Measurements from ENCODE around the gene SLC6A18.

SLC6A18 gene

GRCh38 chr5:1259806-1260480, 34.8 kb downstream of the SLC6A18 start:
- peaks cover 0 to 48% (median 30%) of the 10 kb centered on the region in 5 experiments for H3K9me3 ChIP-seq (ENCODE audit: control extremely low read depth in 1 of 5, control insufficient read depth in 4 of 5, insufficient read depth in 2 of 5, low read depth in 1 of 5, low read length in 4 of 5)
- no peaks in the 10 kb centered on the region for H3K27me3 ChIP-seq (replicated peaks in 2 of 5; ENCODE audit: control insufficient read depth in 4 of 5, insufficient read depth in 5 of 5, low read length in 4 of 5)
- CTCF ChIA-PET = no interaction called here
- no peak for DNase-seq
- peaks cover 0 to 9% (median 0%) of the 10 kb centered on the region in 4 experiments for H3K36me3 ChIP-seq (ENCODE audit: control insufficient read depth in 4 of 4, insufficient read depth in 4 of 4, low read length in 3 of 4)
- POLR2A ChIA-PET = no interaction called here
- H3K27ac ChIP-seq (ENCODE audit: insufficient read depth in 1 of 2, low read depth in 1 of 2, low read length in 2 of 2, poor library complexity in 1 of 2, severe bottlenecking in 2 of 2) = no peak overlapping the region
- no peak overlapping the region for H3K4me3 ChIP-seq (ENCODE audit: control insufficient read depth in 1 of 7, extremely low read depth in 1 of 7, insufficient read depth in 4 of 7, low read depth in 2 of 7, low read length in 6 of 7)
- WGBS (ENCODE audit: insufficient coverage) = over 99% methylated on average over 22 of the region's 23 CpGs
- no peaks in the 10 kb centered on the region for H3K4me1 ChIP-seq (ENCODE audit: control extremely low read depth in 1 of 4, control insufficient read depth in 4 of 4, insufficient read depth in 4 of 4, low read length in 3 of 4)

- H3K36me3 ChIP-seq (ENCODE audit: control insufficient read depth in 4 of 4, insufficient read depth in 4 of 4, low read length in 3 of 4) = peaks cover 0 to 11% (median 0%) of the 10 kb centered on the region in 4 experiments
- no peaks in the 10 kb centered on the region for H3K27me3 ChIP-seq (replicated peaks in 2 of 5; ENCODE audit: control insufficient read depth in 4 of 5, insufficient read depth in 5 of 5, low read length in 4 of 5)
- no peak for DNase-seq
- 98% methylated on average over 9 of the region's 10 CpGs for WGBS (ENCODE audit: insufficient coverage)
- H3K9me3 ChIP-seq (ENCODE audit: control extremely low read depth in 1 of 5, control insufficient read depth in 4 of 5, insufficient read depth in 2 of 5, low read depth in 1 of 5, low read length in 4 of 5) = peaks cover 0 to 52% (median 34%) of the 10 kb centered on the region in 5 experiments
- no peaks in the 10 kb centered on the region for H3K4me1 ChIP-seq (ENCODE audit: control extremely low read depth in 1 of 4, control insufficient read depth in 4 of 4, insufficient read depth in 4 of 4, low read length in 3 of 4)
- CTCF ChIA-PET = no interaction called here
- no peak overlapping the region for H3K27ac ChIP-seq (ENCODE audit: insufficient read depth in 1 of 2, low read depth in 1 of 2, low read length in 2 of 2, poor library complexity in 1 of 2, severe bottlenecking in 2 of 2)
- H3K4me3 ChIP-seq (ENCODE audit: control insufficient read depth in 1 of 7, extremely low read depth in 1 of 7, insufficient read depth in 4 of 7, low read depth in 2 of 7, low read length in 6 of 7) = no peak overlapping the region
- POLR2A ChIA-PET = no interaction called here
These were observed 36.5 kb downstream of the SLC6A18 start for GRCh38 chr5:1261643-1262042.

- ChIA-PET POLR2A (no interaction called here), CTCF (no interaction called here)
- Histone ChIP-seq H3K36me3 (ENCODE audit: control insufficient read depth in 4 of 4, insufficient read depth in 4 of 4, low read length in 3 of 4) (peaks cover 0 to 11% (median 0%) of the 10 kb centered on the region in 4 experiments), H3K4me3 (ENCODE audit: control insufficient read depth in 1 of 7, extremely low read depth in 1 of 7, insufficient read depth in 4 of 7, low read depth in 2 of 7, low read length in 6 of 7) (no peak overlapping the region), H3K27me3 (replicated peaks in 2 of 5; ENCODE audit: control insufficient read depth in 4 of 5, insufficient read depth in 5 of 5, low read length in 4 of 5) (no peaks in the 10 kb centered on the region), H3K9me3 (ENCODE audit: control extremely low read depth in 1 of 5, control insufficient read depth in 4 of 5, insufficient read depth in 2 of 5, low read depth in 1 of 5, low read length in 4 of 5) (peaks cover 0 to 52% (median 34%) of the 10 kb centered on the region in 5 experiments), H3K27ac (ENCODE audit: insufficient read depth in 1 of 2, low read depth in 1 of 2, low read length in 2 of 2, poor library complexity in 1 of 2, severe bottlenecking in 2 of 2) (no peak overlapping the region), H3K4me1 (ENCODE audit: control extremely low read depth in 1 of 4, control insufficient read depth in 4 of 4, insufficient read depth in 4 of 4, low read length in 3 of 4) (no peaks in the 10 kb centered on the region)
- DNase-seq = peak; percentile 3 to 36 (median 21)
- WGBS (ENCODE audit: insufficient coverage) = 85% methylated on average over 1 of the region's 1 CpG
These were observed 37.2 kb downstream of the SLC6A18 start for GRCh38 chr5:1262381-1262780.

GRCh38 chr5:1264211-1264610, 39.0 kb downstream of the SLC6A18 start:
- Histone ChIP-seq H3K27ac (ENCODE audit: insufficient read depth in 1 of 2, low read depth in 1 of 2, low read length in 2 of 2, poor library complexity in 1 of 2, severe bottlenecking in 2 of 2) (no peak overlapping the region), H3K4me3 (ENCODE audit: control insufficient read depth in 1 of 7, extremely low read depth in 1 of 7, insufficient read depth in 4 of 7, low read depth in 2 of 7, low read length in 6 of 7) (no peak overlapping the region), H3K9me3 (ENCODE audit: control extremely low read depth in 1 of 5, control insufficient read depth in 4 of 5, insufficient read depth in 2 of 5, low read depth in 1 of 5, low read length in 4 of 5) (peaks cover 0 to 52% (median 34%) of the 10 kb centered on the region in 5 experiments), H3K36me3 (ENCODE audit: control insufficient read depth in 4 of 4, insufficient read depth in 4 of 4, low read length in 3 of 4) (peaks cover 0 to 11% (median 0%) of the 10 kb centered on the region in 4 experiments), H3K27me3 (replicated peaks in 2 of 5; ENCODE audit: control insufficient read depth in 4 of 5, insufficient read depth in 5 of 5, low read length in 4 of 5) (no peaks in the 10 kb centered on the region), H3K4me1 (ENCODE audit: control extremely low read depth in 1 of 4, control insufficient read depth in 4 of 4, insufficient read depth in 4 of 4, low read length in 3 of 4) (no peaks in the 10 kb centered on the region)
- ChIA-PET POLR2A (no interaction called here), CTCF (no interaction called here)
- WGBS (ENCODE audit: insufficient coverage) = 98% methylated on average over 18 of the region's 18 CpGs
- DNase-seq = no peak

- H3K27ac ChIP-seq (ENCODE audit: insufficient read depth in 1 of 2, low read depth in 1 of 2, low read length in 2 of 2, poor library complexity in 1 of 2, severe bottlenecking in 2 of 2) = no peak overlapping the region
- DNase-seq = no peak
- no peaks in the 10 kb centered on the region for H3K4me1 ChIP-seq (ENCODE audit: control extremely low read depth in 1 of 4, control insufficient read depth in 4 of 4, insufficient read depth in 4 of 4, low read length in 3 of 4)
- no peak overlapping the region for H3K4me3 ChIP-seq (ENCODE audit: control insufficient read depth in 1 of 7, extremely low read depth in 1 of 7, insufficient read depth in 4 of 7, low read depth in 2 of 7, low read length in 6 of 7)
- no peaks in the 10 kb centered on the region for H3K27me3 ChIP-seq (replicated peaks in 2 of 5; ENCODE audit: control insufficient read depth in 4 of 5, insufficient read depth in 5 of 5, low read length in 4 of 5)
- H3K9me3 ChIP-seq (ENCODE audit: control extremely low read depth in 1 of 5, control insufficient read depth in 4 of 5, insufficient read depth in 2 of 5, low read depth in 1 of 5, low read length in 4 of 5) = peaks cover 0 to 50% (median 34%) of the 10 kb centered on the region in 5 experiments
- ChIA-PET POLR2A (interaction anchor here (0.7 kb wide), 1 partner anchor 86 kb away, joined by 3 read pairs; no protein-coding TSS in a partner anchor), CTCF (no interaction called here)
- WGBS (ENCODE audit: insufficient coverage) = 93% methylated on average over 9 of the region's 15 CpGs
- peaks cover 0 to 11% (median 0%) of the 10 kb centered on the region in 4 experiments for H3K36me3 ChIP-seq (ENCODE audit: control insufficient read depth in 4 of 4, insufficient read depth in 4 of 4, low read length in 3 of 4)
These were observed 39.8 kb downstream of the SLC6A18 start for GRCh38 chr5:1265026-1265425.

GRCh38 chr5:1265461-1266455, 40.6 kb downstream of the SLC6A18 start:
- no peaks in the 10 kb centered on the region for H3K27me3 ChIP-seq (replicated peaks in 2 of 5; ENCODE audit: control insufficient read depth in 4 of 5, insufficient read depth in 5 of 5, low read length in 4 of 5)
- H3K4me3 ChIP-seq (ENCODE audit: control insufficient read depth in 1 of 7, extremely low read depth in 1 of 7, insufficient read depth in 4 of 7, low read depth in 2 of 7, low read length in 6 of 7) = no peak overlapping the region
- WGBS (ENCODE audit: insufficient coverage) = 96% methylated on average over 36 of the region's 40 CpGs
- peaks cover 0 to 11% (median 0%) of the 10 kb centered on the region in 4 experiments for H3K36me3 ChIP-seq (ENCODE audit: control insufficient read depth in 4 of 4, insufficient read depth in 4 of 4, low read length in 3 of 4)
- DNase-seq = no peak
- ChIA-PET POLR2A (interaction anchor here (0.7 kb wide), 1 partner anchor 85 kb away, joined by 3 read pairs; no protein-coding TSS in a partner anchor), CTCF (no interaction called here)
- H3K4me1 ChIP-seq (ENCODE audit: control extremely low read depth in 1 of 4, control insufficient read depth in 4 of 4, insufficient read depth in 4 of 4, low read length in 3 of 4) = no peaks in the 10 kb centered on the region
- H3K27ac ChIP-seq (ENCODE audit: insufficient read depth in 1 of 2, low read depth in 1 of 2, low read length in 2 of 2, poor library complexity in 1 of 2, severe bottlenecking in 2 of 2) = no peak overlapping the region
- H3K9me3 ChIP-seq (ENCODE audit: control extremely low read depth in 1 of 5, control insufficient read depth in 4 of 5, insufficient read depth in 2 of 5, low read depth in 1 of 5, low read length in 4 of 5) = peaks cover 0 to 43% (median 32%) of the 10 kb centered on the region in 5 experiments

GRCh38 chr5:1266791-1267190, 41.6 kb downstream of the SLC6A18 start:
- ChIA-PET CTCF (no interaction called here), POLR2A (no interaction called here)
- no peak for DNase-seq
- WGBS (ENCODE audit: insufficient coverage) = 96% methylated on average over 6 of the region's 9 CpGs
- Histone ChIP-seq H3K36me3 (ENCODE audit: control insufficient read depth in 4 of 4, insufficient read depth in 4 of 4, low read length in 3 of 4) (peaks cover 0 to 11% (median 0%) of the 10 kb centered on the region in 4 experiments), H3K9me3 (ENCODE audit: control extremely low read depth in 1 of 5, control insufficient read depth in 4 of 5, insufficient read depth in 2 of 5, low read depth in 1 of 5, low read length in 4 of 5) (peaks cover 0 to 32% (median 25%) of the 10 kb centered on the region in 5 experiments), H3K4me3 (ENCODE audit: control insufficient read depth in 1 of 7, extremely low read depth in 1 of 7, insufficient read depth in 4 of 7, low read depth in 2 of 7, low read length in 6 of 7) (no peak overlapping the region), H3K4me1 (ENCODE audit: control extremely low read depth in 1 of 4, control insufficient read depth in 4 of 4, insufficient read depth in 4 of 4, low read length in 3 of 4) (no peaks in the 10 kb centered on the region), H3K27ac (ENCODE audit: insufficient read depth in 1 of 2, low read depth in 1 of 2, low read length in 2 of 2, poor library complexity in 1 of 2, severe bottlenecking in 2 of 2) (no peak overlapping the region), H3K27me3 (replicated peaks in 2 of 5; ENCODE audit: control insufficient read depth in 4 of 5, insufficient read depth in 5 of 5, low read length in 4 of 5) (no peaks in the 10 kb centered on the region)
